HG03103 (cell line): ENCODE results near the gene OR8G5.
"Not testable (repeated sequence)": the region's sequence is repeated elsewhere in the genome, so short reads cannot be mapped to it uniquely, and the experiment has no call there.

Source experiments
- ATAC-seq: cut with Tn5 transposase; IDR thresholded peaks from one replicate; pipeline ENCODE4 v1.9.1; 2021; ENCODE audit warnings: low read depth; ENCODE audit not compliant: unreplicated experiment

OR8G5 gene, protein sequence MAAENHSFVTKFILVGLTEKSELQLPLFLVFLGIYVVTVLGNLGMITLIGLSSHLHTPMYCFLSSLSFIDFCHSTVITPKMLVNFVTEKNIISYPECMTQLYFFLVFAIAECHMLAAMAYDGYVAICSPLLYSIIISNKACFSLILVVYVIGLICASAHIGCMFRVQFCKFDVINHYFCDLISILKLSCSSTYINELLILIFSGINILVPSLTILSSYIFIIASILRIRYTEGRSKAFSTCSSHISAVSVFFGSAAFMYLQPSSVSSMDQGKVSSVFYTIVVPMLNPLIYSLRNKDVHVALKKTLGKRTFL

DNA sequence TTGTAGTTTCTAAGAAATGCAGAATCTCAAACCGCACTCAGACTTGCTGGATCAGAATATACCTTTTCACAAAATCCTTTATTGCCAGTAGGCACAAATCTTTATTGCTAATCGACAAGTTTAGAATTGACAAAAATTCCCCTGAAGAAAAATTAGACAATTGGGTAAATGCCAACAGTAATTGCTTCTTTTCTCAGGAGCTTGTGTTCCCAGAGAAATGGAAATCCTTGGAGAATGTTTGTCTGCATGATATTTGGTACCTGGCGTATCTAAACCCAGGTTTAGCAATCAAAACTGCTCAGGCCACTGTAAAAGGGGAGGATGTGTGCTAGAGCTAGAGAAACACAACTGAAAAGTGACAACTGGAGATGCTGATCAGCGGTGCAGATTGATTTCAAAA is at the start of gene OR8G5:
Gene OR8G5 (plus strand): TSS at position 301 of the 400 bp plus-strand sequence. CDS start 8,556 bp downstream, outside the sequence.
- no peak for ATAC-seq

DNA sequence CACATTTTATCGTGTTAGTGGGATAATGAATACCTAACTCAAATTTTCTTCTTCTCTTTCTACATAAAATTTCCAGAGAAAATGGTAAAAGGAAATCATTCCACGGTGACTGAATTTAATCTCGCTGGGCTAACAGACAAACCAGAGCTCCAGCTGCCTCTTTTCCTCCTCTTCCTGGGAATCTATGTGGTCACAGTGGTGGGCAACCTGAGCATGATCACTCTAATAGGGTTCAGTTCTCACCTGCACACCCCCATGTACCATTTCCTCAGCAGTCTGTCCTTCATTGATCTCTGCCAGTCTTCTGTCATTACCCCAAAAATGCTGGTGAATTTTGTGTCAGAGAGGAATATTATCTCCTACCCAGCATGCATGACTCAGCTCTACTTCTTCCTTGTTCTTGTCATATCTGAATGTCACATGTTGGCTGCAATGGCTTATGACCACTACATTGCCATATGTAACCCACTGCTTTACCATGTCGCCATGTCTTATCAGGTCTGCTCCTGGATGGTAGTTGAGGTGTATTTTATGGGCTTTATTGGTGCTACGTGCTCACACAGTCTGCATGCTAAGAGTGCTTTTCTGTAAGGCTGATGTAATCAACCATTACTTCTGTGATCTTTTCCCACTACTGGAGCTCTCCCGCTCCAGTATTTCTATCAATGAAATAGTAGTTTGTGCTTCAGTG is 48.9 kb upstream of the OR8G5 start:
- no peak for ATAC-seq

- ATAC-seq = no peak
Measured at GRCh38 chr11:124209824-124210357, 46.3 kb upstream of the OR8G5 start.

GRCh38 chr11:124210421-124210820 is 45.8 kb upstream of the OR8G5 start:
- no peak for ATAC-seq

DNA sequence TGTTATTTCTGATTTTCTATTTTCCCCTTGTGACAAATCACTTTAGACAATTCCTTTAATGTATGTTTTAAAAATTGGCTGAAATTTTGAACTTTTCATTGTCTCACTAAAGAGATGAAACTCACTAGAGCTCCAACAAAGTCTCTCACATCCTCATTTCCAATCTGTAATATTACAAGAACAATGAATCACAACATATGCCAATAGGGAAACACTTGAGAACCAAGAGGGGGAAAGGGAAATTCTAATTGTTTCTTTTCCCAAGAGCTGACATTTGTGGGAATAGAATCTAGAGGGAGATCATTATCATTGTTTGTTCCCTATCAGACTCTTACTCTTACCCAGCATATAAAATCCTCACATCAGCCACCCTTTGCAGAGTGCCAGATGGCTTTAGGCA is 44.9 kb upstream of the OR8G5 start:
- ATAC-seq = no peak

- no peak for ATAC-seq
Measured at GRCh38 chr11:124214027-124214426, 42.1 kb upstream of the OR8G5 start.

GRCh38 chr11:124219126-124219525 is 37.0 kb upstream of the OR8G5 start:
- ATAC-seq = no peak

DNA sequence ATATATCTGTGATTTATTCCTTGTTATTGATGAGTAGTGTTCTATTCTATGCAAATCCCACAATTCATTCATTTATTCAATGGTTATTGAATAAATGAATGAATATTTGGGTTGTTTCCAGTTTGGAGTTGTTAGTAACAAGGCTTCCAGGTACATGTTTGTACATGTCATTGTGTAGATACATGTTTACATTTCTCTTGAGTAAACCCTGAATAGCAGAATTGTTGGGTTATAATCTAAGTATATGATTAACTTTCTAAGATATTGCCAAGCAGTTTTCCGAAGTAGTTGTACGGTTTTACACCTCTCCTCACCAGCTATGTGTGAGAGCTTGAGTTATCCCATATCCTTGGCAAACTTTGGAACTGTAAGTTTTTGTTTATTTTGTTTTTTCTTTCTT is 33.8 kb upstream of the OR8G5 start:
- ATAC-seq = no peak

GRCh38 chr11:124224618-124225423 is 31.4 kb upstream of the OR8G5 start:
- ATAC-seq = not testable (repeated sequence)

GRCh38 chr11:124225471-124225870 is 30.7 kb upstream of the OR8G5 start:
- no peak for ATAC-seq

DNA sequence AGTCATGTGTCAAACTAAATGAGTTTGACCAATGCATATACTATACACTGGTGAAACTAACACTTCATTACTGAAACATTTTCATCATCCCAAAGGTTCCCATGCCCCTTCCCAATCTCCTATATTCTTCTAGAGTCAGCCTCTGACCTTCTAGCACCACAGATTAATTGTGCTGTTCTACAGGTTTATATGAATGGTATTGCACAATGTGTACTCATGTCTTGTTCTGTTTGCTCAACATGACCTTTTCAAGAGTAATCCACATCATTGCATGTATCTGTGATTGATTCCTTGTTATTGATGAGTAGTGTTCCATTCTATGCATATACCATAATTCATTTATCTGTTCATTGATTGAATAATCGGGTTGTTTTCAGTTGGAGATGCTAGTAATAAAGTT is 22.8 kb upstream of the OR8G5 start:
- no peak for ATAC-seq

- no peak for ATAC-seq
Measured at GRCh38 chr11:124238512-124238911, 17.7 kb upstream of the OR8G5 start.

DNA sequence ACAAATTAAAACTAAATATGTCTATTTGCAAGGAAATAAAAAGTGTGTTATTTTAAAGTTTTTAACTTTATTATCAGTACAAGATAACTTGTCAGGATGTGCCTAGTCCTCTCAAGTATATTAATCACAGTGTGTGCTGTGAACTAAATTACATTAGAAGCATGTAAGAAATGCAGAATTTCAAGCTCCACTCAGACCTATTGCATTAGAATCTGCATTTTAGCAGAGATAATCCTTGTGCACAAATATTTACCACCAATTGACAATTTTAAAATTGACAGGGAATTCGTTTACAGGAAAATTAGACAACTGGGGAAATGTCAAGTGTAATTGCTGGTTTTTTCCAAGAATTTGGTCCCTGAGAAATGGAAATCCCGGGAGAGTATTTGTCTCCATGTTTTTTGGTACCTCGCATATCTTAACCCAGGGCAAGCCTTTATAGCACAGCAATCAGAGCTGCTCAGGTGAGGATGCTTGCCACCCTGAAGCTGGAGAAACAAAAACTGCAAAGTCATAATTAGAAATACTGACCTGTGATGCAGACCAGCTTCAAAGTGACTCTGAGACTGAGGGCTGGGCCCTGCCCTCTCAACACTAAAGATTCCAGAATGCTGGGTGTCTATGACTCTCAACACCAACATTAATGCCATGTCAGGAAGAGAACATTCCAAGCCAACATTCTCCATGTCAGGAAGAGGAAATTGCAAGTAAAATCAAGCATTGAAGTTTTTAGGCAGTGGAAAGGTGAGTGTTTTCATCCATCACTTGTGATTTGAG is 15.4 kb upstream of the OR8G5 start, which contains the start of gene OR8G1:
Gene OR8G1 (plus strand): TSS at position 475 of the 777 bp plus-strand sequence. CDS start 8,581 bp downstream, outside the sequence.
- no peak for ATAC-seq

- not testable (repeated sequence) for ATAC-seq
Measured at GRCh38 chr11:124249869-124250268, 6.3 kb upstream of the OR8G5 start.

DNA sequence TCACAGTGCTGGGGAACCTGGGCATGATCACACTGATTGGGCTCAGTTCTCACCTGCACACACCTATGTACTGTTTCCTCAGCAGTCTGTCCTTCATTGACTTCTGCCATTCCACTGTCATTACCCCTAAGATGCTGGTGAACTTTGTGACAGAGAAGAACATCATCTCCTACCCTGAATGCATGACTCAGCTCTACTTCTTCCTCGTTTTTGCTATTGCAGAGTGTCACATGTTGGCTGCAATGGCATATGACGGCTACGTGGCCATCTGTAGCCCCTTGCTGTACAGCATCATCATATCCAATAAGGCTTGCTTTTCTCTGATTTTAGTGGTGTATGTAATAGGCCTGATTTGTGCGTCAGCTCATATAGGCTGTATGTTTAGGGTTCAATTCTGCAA is 8.9 kb downstream of the OR8G5 start:
- ATAC-seq = not testable (repeated sequence)

- not testable (repeated sequence) for ATAC-seq
Measured at GRCh38 chr11:124270886-124271285, 14.7 kb downstream of the OR8G5 start.

- no peak for ATAC-seq
Measured at GRCh38 chr11:124274000-124274399, 17.8 kb downstream of the OR8G5 start.

DNA sequence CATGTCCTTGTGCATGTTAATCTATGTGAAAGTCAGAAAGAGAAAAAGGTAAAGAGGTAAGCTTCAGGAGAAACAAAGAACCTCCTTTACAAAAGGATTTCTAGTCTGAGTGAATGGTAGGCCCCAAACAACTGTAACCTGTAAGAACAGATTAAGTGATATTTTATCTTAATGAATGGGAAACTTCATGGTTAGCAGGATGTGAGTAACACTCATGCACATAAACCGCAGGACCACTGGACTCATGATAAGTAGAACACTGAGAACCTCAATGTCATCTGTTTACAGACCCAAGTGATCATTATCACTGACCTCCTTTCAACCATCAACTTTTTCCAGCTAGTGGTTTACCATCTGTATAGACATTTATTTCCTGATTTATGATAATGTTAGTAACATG is 19.9 kb downstream of the OR8G5 start:
- no peak for ATAC-seq

- ATAC-seq = no peak
Measured at GRCh38 chr11:124277207-124277606, 21.0 kb downstream of the OR8G5 start.

GRCh38 chr11:124277804-124278203 is 21.6 kb downstream of the OR8G5 start:
- no peak for ATAC-seq
